RWPE2 (cell line): Measurements from ENCODE around the gene KRTAP2-2.
"Not testable (repeated sequence)": the region's sequence is repeated elsewhere in the genome, so short reads cannot be mapped to it uniquely, and the experiment has no call there.

Source experiments
- ATAC-seq: fragments of 200-7000 bp; cut with Tn5 transposase; 3 replicates; pipeline ENCODE4 v1.9.1; 2021; ENCODE audit warnings: low read depth
- DNase-seq: peaks from one replicate; pipeline ENCODE4 v3.0.0-alpha.2; 2020; ENCODE audit warnings: low spot score
- H3K27ac ChIP-seq: fragments of 450-650 bp; 2 replicates; pipeline ENCODE4 v1.5.1; 2017; ENCODE audit warnings: mild to moderate bottlenecking; ENCODE audit not compliant: poor library complexity, severe bottlenecking
- H3K27me3 ChIP-seq: fragments of 250-450 bp; sonication (Bioruptor Pico); 2 replicates; pipeline ENCODE4 v1.5.1; 2021; ENCODE audit warnings: mild to moderate bottlenecking, moderate library complexity; ENCODE audit not compliant: insufficient read depth, poor library complexity, severe bottlenecking
- H3K36me3 ChIP-seq: fragments of 250-450 bp; sonication (Bioruptor Pico); 2 replicates; pipeline ENCODE4 v1.5.1; 2020; ENCODE audit warnings: low read depth, mild to moderate bottlenecking, moderate library complexity
- H3K4me1 ChIP-seq: fragments of 250-450 bp; sonication (Bioruptor Pico); 2 replicates; pipeline ENCODE4 v1.5.1; 2021; ENCODE audit warnings: mild to moderate bottlenecking, moderate library complexity; ENCODE audit not compliant: insufficient read depth, poor library complexity, severe bottlenecking
- H3K4me3 ChIP-seq: fragments of 250-450 bp; sonication (Bioruptor Pico); 2 replicates; pipeline ENCODE4 v1.5.1; 2021; ENCODE audit warnings: mild to moderate bottlenecking, moderate library complexity; ENCODE audit not compliant: severe bottlenecking
- H3K9me3 ChIP-seq: fragments of 250-450 bp; sonication (Bioruptor Pico); 2 replicates; pipeline ENCODE4 v1.5.1; 2021; ENCODE audit warnings: mild to moderate bottlenecking, moderate library complexity; ENCODE audit not compliant: severe bottlenecking
- TF ChIP-seq, protein P1 (sequence below): fragments of 450-650 bp; IDR thresholded peaks from one replicate; pipeline ENCODE4 v1.5.1; 2017; ENCODE audit warnings: mild to moderate bottlenecking, moderate library complexity; ENCODE audit not compliant: poor library complexity, severe bottlenecking

Gene KRTAP2-2

DNA sequence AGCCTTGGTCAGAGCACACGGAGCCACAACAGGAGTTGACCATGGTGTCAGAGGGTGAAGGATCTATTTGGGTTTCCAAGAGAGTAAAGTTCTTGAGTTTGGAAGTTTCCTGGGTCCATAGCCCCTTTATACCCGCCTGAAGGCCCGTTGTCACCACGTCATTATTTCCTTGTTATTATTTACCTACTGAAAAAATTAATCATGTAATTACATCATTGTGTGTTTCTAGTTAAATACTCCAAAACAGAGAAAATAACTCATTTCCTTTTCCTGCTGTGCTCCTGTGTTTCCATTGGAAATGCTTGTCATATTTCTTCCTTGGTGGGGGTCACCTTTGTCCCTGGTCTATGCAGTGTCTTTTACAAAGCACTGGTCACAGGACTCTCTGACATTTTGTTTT, 43.0 kb upstream of the KRTAP2-2 start, which contains the start of gene KRTAP4-8:
Gene KRTAP4-8, minus strand, starts transcription at position 101 of the 400 bp plus-strand sequence. Its CDS starts 58 bp downstream, at position 43.
- Histone ChIP-seq H3K27ac (peak within 1 kb of the TSS; percentile 89), H3K4me3 (no peak within 1 kb of the TSS), H3K4me1 (peaks cover 27% of the 10 kb centered on the region), H3K9me3 (peaks cover 3% of the 10 kb centered on the region), H3K36me3 (no peaks in the 10 kb centered on the region), H3K27me3 (no peaks in the 10 kb centered on the region)
- TF ChIP-seq, protein P1, sequence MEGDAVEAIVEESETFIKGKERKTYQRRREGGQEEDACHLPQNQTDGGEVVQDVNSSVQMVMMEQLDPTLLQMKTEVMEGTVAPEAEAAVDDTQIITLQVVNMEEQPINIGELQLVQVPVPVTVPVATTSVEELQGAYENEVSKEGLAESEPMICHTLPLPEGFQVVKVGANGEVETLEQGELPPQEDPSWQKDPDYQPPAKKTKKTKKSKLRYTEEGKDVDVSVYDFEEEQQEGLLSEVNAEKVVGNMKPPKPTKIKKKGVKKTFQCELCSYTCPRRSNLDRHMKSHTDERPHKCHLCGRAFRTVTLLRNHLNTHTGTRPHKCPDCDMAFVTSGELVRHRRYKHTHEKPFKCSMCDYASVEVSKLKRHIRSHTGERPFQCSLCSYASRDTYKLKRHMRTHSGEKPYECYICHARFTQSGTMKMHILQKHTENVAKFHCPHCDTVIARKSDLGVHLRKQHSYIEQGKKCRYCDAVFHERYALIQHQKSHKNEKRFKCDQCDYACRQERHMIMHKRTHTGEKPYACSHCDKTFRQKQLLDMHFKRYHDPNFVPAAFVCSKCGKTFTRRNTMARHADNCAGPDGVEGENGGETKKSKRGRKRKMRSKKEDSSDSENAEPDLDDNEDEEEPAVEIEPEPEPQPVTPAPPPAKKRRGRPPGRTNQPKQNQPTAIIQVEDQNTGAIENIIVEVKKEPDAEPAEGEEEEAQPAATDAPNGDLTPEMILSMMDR = no peak
- no peak for DNase-seq
- ATAC-seq = no peak

DNA sequence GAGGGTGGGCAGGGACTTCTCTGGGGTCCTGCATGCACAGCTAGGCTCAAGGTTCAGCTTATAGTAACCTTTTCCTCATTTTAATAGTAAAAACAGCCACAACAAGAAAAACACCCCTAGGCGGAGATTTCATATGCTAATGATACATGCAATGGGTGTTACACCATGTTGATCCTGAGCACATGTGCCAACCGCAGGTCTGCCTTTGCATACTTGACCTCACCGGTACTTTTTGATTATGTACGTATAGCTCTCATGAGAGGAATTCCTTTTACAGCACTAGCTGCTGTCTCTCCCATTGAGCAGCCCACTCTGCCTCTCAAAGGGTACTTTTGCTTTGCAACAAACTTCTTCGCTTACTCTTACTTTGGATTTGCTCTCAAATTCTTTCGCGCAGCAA, 41.0 kb upstream of the KRTAP2-2 start:
- no peak for DNase-seq
- no peak overlapping the region for H3K27ac ChIP-seq
- H3K36me3 ChIP-seq = no peaks in the 10 kb centered on the region
- H3K4me1 ChIP-seq = peaks cover 26% of the 10 kb centered on the region
- ATAC-seq = no peak
- no peak overlapping the region for H3K4me3 ChIP-seq
- peaks cover 3% of the 10 kb centered on the region for H3K9me3 ChIP-seq
- TF ChIP-seq, protein P1 = no peak
- H3K27me3 ChIP-seq = no peaks in the 10 kb centered on the region

DNA sequence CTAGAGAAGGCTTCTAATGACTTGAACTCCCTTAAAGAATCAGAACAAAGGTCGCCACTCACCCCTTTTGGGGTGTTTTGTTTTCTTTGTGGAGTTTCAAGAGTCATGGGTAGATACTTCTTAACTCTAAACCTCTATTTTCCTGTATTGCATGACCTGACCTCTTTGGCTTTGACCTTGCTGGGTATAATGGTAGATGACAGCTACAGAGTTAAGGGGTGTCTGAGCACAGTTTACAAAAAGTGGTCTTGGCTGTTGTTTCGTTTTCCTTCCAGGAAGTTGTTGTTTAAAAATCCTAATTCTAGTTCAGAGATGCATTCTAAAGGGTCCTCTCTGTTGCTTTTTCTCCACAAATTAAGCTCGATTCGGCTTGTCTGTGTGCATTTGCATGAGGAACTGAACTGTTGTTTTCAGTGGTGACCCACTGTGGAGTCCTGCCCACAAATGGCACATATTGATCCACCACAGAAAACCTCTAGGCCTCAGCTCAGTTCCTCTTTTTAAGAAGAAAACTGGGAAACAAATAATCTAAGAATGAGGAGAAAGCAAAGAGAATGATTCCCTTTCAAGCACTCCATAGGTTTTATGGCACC, 33.8 kb upstream of the KRTAP2-2 start:
- DNase-seq, H3K27ac ChIP-seq, H3K4me1 ChIP-seq, H3K36me3 ChIP-seq, H3K9me3 ChIP-seq, ATAC-seq, H3K27me3 ChIP-seq, H3K4me3 ChIP-seq: not testable (repeated sequence)

DNA sequence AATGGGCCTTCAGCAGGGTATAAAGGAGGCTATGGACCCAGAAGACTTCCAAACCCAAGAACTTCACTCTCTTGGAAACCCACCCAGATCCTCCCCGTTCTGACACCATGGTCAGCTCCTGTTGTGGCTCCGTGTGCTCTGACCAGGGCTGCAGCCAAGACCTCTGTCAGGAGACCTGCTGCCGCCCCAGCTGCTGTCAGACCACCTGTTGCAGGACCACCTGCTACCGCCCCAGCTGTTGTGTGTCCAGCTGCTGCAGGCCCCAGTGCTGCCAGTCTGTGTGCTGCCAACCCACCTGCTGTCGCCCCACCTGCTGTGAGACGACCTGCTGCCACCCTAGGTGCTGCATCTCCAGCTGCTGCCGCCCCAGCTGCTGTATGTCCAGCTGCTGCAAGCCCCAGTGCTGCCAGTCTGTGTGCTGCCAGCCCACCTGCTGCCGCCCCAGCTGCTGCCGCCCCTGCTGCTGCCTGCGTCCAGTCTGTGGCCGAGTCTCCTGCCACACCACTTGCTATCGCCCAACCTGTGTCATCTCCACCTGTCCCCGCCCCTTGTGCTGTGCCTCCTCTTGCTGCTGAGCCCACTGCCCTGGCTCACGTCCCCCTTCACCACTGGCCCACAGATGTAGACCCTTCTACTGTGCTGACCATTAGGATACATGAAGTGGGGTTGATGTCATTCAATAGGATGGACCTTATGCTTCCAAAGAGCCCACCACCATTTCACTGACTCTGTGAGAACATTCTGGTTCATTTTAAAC, 29.2 kb upstream of the KRTAP2-2 start, which contains the start of gene KRTAP4-7:
Gene KRTAP4-7, plus strand, starts transcription at position 51 of the 757 bp plus-strand sequence. Its CDS starts 57 bp downstream, at position 108.
- not testable (repeated sequence) for DNase-seq, ATAC-seq, H3K36me3 ChIP-seq, H3K27me3 ChIP-seq, H3K9me3 ChIP-seq, H3K4me3 ChIP-seq, H3K4me1 ChIP-seq
- H3K27ac ChIP-seq = peak within 1 kb of the TSS; percentile 71

DNA sequence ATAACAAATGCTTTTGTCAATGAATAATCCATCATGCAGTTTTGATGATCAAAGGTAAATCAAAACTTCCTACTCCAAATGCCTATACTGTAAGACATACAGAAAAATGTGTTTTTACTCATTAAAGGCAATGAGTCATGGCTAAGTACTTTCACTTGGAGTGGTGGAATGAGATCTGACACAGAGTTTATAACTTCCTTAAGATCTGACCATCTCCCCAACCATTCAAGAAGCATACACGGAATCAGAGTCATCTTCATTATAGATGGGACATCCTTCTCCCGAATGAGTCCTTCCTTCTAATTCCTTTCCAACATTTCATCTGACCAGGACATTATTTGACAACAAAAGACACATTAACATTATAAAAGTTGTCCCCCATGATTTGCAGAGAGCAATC, 28.4 kb upstream of the KRTAP2-2 start:
- ATAC-seq = peak; percentile 95
- H3K27ac ChIP-seq = peak overlapping the region; percentile 71
- not testable (repeated sequence) for H3K27me3 ChIP-seq, H3K4me3 ChIP-seq, DNase-seq, H3K4me1 ChIP-seq, H3K36me3 ChIP-seq, H3K9me3 ChIP-seq

DNA sequence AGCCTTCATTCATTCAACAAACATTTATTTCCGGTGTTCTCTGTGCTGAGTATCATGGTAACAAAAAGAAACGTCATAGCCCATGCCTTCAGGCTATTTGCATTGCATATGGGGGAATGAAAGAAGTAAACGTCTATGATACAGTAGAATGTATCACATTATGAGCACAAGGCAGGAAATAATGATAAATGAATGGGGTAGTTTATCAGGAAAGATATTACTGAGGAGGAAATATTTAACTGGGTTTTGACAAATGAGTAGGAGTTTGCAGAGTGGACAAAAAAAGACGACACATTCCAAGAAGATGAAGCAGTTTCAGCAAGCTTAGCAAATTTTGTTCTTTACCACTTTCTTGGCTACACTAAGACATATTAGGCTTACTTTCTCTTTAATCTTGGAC, 27.6 kb upstream of the KRTAP2-2 start:
- peak overlapping the region; percentile 71 for H3K27ac ChIP-seq
- DNase-seq (no peak), ATAC-seq (peak; percentile 70)
- H3K4me1 ChIP-seq = peaks cover 9% of the 10 kb centered on the region
- H3K9me3 ChIP-seq = no peaks in the 10 kb centered on the region
- H3K27me3 ChIP-seq = no peaks in the 10 kb centered on the region
- TF ChIP-seq, protein P1 = no peak
- no peaks in the 10 kb centered on the region for H3K36me3 ChIP-seq
- H3K4me3 ChIP-seq = no peak overlapping the region
